ENCODE data around the gene ALG14. TPM values are rescaled to one million over a fixed set of nuclear protein-coding genes. Genes with fewer than 3 reads are reported as not detected.

The ALG14 gene
- total RNA-seq, 1 experiment from 2014 or later: 13.0 TPM

- H3K27ac Mint-ChIP-seq (ENCODE audit: low read depth, unreplicated experiment): no peak overlapping the region
- no TSS peak for BruUV-seq (replicated peaks)
- H3K36me3 Mint-ChIP-seq (ENCODE audit: insufficient read depth, unreplicated experiment): no peaks in the 10 kb centered on the region
- intact Hi-C loops (cut with micrococcal nuclease): no loop called here
- no peaks in the 10 kb centered on the region for H3K9me3 Mint-ChIP-seq (ENCODE audit: unreplicated experiment)
- H3K4me3 Mint-ChIP-seq (ENCODE audit: unreplicated experiment): no peak overlapping the region
- no peak for TF ChIP-seq CTCF (IDR thresholded peaks at IDR 0.05; ENCODE audit: unreplicated experiment)
- ChIA-PET CTCF (interaction anchor here (0.7 to 1.0 kb wide), 3 partner anchors 11 to 157 kb away, joined by 3 read pairs; no protein-coding TSS in a partner anchor), POLR2A (no interaction called here)
- H3K4me1 Mint-ChIP-seq (ENCODE audit: insufficient read depth, unreplicated experiment): peaks cover 4% of the 10 kb centered on the region
- DNase-seq (ENCODE audit: unreplicated experiment): no peak
- no peaks in the 10 kb centered on the region for H3K27me3 Mint-ChIP-seq (ENCODE audit: insufficient read depth, unreplicated experiment)
These were observed 110.1 kb downstream of the ALG14 start for GRCh38 chr1:94962409-94963265.

- BruUV-seq (replicated peaks): no TSS peak
- ChIA-PET POLR2A (no interaction called here), CTCF (interaction anchor here (0.6 to 1.0 kb wide), 3 partner anchors 12 to 18 kb away, joined by 3 read pairs; no protein-coding TSS in a partner anchor)
- TF ChIP-seq CTCF (IDR thresholded peaks at IDR 0.05; ENCODE audit: unreplicated experiment): no peak
- Mint-ChIP-seq H3K9me3 (ENCODE audit: unreplicated experiment) (no peaks in the 10 kb centered on the region), H3K4me1 (ENCODE audit: insufficient read depth, unreplicated experiment) (peaks cover 4% of the 10 kb centered on the region), H3K27me3 (ENCODE audit: insufficient read depth, unreplicated experiment) (no peaks in the 10 kb centered on the region), H3K36me3 (ENCODE audit: insufficient read depth, unreplicated experiment) (no peaks in the 10 kb centered on the region), H3K27ac (ENCODE audit: low read depth, unreplicated experiment) (no peak overlapping the region), H3K4me3 (ENCODE audit: unreplicated experiment) (no peak overlapping the region)
- intact Hi-C loops (cut with micrococcal nuclease): no loop called here
- no peak for DNase-seq (ENCODE audit: unreplicated experiment)
These were observed 110.8 kb downstream of the ALG14 start for GRCh38 chr1:94961988-94962387.

- POLR2A ChIA-PET: no interaction called here
These were observed 111.2 kb downstream of the ALG14 start for GRCh38 chr1:94961582-94961981.

More at GRCh38 chr1:94961582-94961981, 111.2 kb downstream of the ALG14 start:
- Mint-ChIP-seq H3K4me1 (ENCODE audit: insufficient read depth, unreplicated experiment) (peaks cover 4% of the 10 kb centered on the region), H3K27me3 (ENCODE audit: insufficient read depth, unreplicated experiment) (no peaks in the 10 kb centered on the region), H3K9me3 (ENCODE audit: unreplicated experiment) (no peaks in the 10 kb centered on the region), H3K27ac (ENCODE audit: low read depth, unreplicated experiment) (no peak overlapping the region), H3K36me3 (ENCODE audit: insufficient read depth, unreplicated experiment) (no peaks in the 10 kb centered on the region), H3K4me3 (ENCODE audit: unreplicated experiment) (no peak overlapping the region)
- no peak for DNase-seq (ENCODE audit: unreplicated experiment)
- no peak for TF ChIP-seq CTCF (IDR thresholded peaks at IDR 0.05; ENCODE audit: unreplicated experiment)
- CTCF ChIA-PET: interaction anchor here (0.6 to 1.0 kb wide), 3 partner anchors 12 to 18 kb away, joined by 3 read pairs; no protein-coding TSS in a partner anchor
- BruUV-seq (replicated peaks): no TSS peak
- intact Hi-C loops (cut with micrococcal nuclease): no loop called here
